ENCODE measurements around the gene SNRNP48. TPM values are rescaled to one million over a fixed set of nuclear protein-coding genes. Genes with fewer than 3 reads are reported as not detected.

SNRNP48 gene
- total and polyA plus RNA-seq, 2 experiments from 2014 or later: 7.6 to 14.6 TPM

DNA sequence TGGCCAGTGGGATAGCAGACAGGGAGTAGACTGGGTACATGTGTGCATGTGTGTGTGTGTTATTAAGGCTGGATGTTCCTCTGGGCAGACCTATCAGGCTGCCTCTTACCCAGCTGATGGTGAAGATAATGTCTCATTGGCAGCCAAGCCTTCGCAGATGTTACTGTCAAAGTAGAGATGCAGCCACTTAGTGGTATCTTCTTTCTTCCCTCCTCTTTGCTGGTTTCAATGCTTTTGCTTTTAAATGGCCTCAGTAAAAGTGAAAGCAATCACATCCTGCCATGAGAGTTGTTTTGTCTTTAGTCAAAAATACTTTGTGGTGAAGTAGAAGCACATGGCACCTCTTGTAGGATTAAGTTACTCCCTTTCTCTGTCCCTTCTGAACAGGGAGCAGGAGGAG lies 57.5 kb downstream of the SNRNP48 start:
- Histone ChIP-seq H4K20me1 (ENCODE audit: insufficient read depth, poor library complexity, severe bottlenecking) (no peaks in the 10 kb centered on the region), H3K27me3 (no peaks in the 10 kb centered on the region), H3K4me1 (ENCODE audit: insufficient read depth) (no peaks in the 10 kb centered on the region), H3K4me2 (no peak overlapping the region), H3K9me2 (replicated peaks; ENCODE audit: insufficient read depth) (no peaks in the 10 kb centered on the region), H3K27ac (no peak overlapping the region), H3K4me3 (no peak overlapping the region), H3K79me2 (no peaks in the 10 kb centered on the region), H3K9me3 (ENCODE audit: low read depth) (no peaks in the 10 kb centered on the region), H3K36me3 (replicated peaks; ENCODE audit: insufficient read depth, low read depth) (no peaks in the 10 kb centered on the region), H2AFZ (no peak overlapping the region)
- 78% methylated on average over 1 of the region's 1 CpG for WGBS (ENCODE audit: low lambda C conversion rate, missing lambda C conversion rate)
- TF ChIP-seq EZH2 (IDR thresholded peaks at IDR 0.05; ENCODE audit: borderline replicate concordance): no peak
- TF ChIP-seq, protein P1, sequence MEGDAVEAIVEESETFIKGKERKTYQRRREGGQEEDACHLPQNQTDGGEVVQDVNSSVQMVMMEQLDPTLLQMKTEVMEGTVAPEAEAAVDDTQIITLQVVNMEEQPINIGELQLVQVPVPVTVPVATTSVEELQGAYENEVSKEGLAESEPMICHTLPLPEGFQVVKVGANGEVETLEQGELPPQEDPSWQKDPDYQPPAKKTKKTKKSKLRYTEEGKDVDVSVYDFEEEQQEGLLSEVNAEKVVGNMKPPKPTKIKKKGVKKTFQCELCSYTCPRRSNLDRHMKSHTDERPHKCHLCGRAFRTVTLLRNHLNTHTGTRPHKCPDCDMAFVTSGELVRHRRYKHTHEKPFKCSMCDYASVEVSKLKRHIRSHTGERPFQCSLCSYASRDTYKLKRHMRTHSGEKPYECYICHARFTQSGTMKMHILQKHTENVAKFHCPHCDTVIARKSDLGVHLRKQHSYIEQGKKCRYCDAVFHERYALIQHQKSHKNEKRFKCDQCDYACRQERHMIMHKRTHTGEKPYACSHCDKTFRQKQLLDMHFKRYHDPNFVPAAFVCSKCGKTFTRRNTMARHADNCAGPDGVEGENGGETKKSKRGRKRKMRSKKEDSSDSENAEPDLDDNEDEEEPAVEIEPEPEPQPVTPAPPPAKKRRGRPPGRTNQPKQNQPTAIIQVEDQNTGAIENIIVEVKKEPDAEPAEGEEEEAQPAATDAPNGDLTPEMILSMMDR (IDR thresholded peaks at IDR 0.05; ENCODE audit: poor library complexity): no peak
- TF ChIP-seq EZH2phosphoT487 (IDR thresholded peaks at IDR 0.05; ENCODE audit: low read depth, severe bottlenecking, unreplicated experiment): no peak
- DNase-seq (ENCODE audit: low spot score): no peak

DNA sequence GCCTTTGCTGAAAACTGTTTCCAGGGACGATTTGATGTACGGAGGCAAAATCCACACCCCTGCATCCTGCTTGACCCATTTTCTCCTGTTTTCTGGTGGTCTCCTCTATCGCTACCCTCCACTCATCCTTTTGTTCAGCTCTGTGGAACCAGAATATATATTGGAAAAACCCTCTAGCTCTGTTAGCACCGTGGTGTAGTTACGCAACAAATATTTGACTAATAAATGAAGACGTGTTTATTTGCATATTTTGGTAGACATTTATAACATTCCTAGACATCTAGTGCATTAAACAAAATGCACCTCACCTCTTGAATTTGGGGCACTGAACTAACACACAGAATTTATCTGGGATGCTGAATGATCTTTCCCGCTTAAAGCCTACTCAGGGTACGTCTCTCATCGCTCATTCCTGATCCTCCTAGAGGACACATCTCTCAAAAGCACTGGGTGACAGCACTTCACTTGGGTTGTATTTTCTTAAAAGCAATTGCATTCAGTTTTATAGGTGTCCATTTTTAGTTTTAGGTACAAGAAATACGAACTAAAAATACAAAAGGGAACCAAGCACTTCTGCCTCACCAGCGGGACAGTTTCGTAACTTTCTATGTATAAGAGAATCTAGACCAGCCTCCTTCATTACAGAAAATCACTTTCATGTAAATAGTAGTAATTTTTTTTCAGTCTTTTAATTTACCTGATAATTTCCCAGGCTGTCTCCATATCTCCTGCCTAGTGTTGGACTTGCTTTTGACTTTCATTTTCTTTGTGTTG lies 59.2 kb downstream of the SNRNP48 start:
- no peaks in the 10 kb centered on the region for H3K79me2 ChIP-seq
- no peaks in the 10 kb centered on the region for H3K9me2 ChIP-seq (replicated peaks; ENCODE audit: insufficient read depth)
- H3K4me2 ChIP-seq: no peak overlapping the region
- no peaks in the 10 kb centered on the region for H3K9me3 ChIP-seq (ENCODE audit: low read depth)
- H4K20me1 ChIP-seq (ENCODE audit: insufficient read depth, poor library complexity, severe bottlenecking): no peaks in the 10 kb centered on the region
- no peak overlapping the region for H3K4me3 ChIP-seq
- no peaks in the 10 kb centered on the region for H3K4me1 ChIP-seq (ENCODE audit: insufficient read depth)
- no peaks in the 10 kb centered on the region for H3K36me3 ChIP-seq (replicated peaks; ENCODE audit: insufficient read depth, low read depth)
- no peaks in the 10 kb centered on the region for H3K27me3 ChIP-seq
- H3K27ac ChIP-seq: no peak overlapping the region
- TF ChIP-seq EZH2 (IDR thresholded peaks at IDR 0.05; ENCODE audit: borderline replicate concordance): no peak
- TF ChIP-seq, protein P1 (IDR thresholded peaks at IDR 0.05; ENCODE audit: poor library complexity): no peak
- DNase-seq (ENCODE audit: low spot score): no peak
- 90% methylated on average over 12 of the region's 12 CpGs for WGBS (ENCODE audit: low lambda C conversion rate, missing lambda C conversion rate)
- no peak overlapping the region for H2AFZ ChIP-seq

DNA sequence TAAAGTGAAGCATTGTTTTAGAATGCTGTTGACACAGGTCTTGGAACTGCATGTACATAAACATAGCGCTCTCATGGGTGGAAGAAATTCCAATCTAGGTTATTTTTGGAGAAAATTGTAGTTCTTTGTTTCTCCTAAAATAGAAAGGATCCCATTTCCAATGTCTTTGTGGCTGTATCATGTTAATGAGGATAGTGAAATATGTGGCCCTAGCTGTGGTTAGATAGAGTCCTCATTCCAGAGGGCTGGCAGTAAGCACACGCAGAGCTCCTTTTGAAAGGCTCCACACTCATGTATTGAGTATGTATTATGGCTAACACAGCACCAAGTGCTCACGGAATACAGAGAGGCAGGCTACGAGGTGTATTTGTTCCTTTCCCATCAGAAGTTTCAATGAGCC lies 60.9 kb downstream of the SNRNP48 start:
- H4K20me1 ChIP-seq (ENCODE audit: insufficient read depth, poor library complexity, severe bottlenecking): no peaks in the 10 kb centered on the region
- no peak for DNase-seq (ENCODE audit: low spot score)
- no peak overlapping the region for H3K27ac ChIP-seq
- H3K4me3 ChIP-seq: no peak overlapping the region
- H3K79me2 ChIP-seq: no peaks in the 10 kb centered on the region
- no peaks in the 10 kb centered on the region for H3K9me2 ChIP-seq (replicated peaks; ENCODE audit: insufficient read depth)
- H3K4me2 ChIP-seq: no peak overlapping the region
- no peak overlapping the region for H2AFZ ChIP-seq
- H3K4me1 ChIP-seq (ENCODE audit: insufficient read depth): no peaks in the 10 kb centered on the region
- no peak for TF ChIP-seq EZH2phosphoT487 (IDR thresholded peaks at IDR 0.05; ENCODE audit: low read depth, severe bottlenecking, unreplicated experiment)
- TF ChIP-seq, protein P1 (IDR thresholded peaks at IDR 0.05; ENCODE audit: poor library complexity): no peak
- no peak for TF ChIP-seq EZH2 (IDR thresholded peaks at IDR 0.05; ENCODE audit: borderline replicate concordance)
- no peaks in the 10 kb centered on the region for H3K36me3 ChIP-seq (replicated peaks; ENCODE audit: insufficient read depth, low read depth)
- 98% methylated on average over 4 of the region's 4 CpGs for WGBS (ENCODE audit: low lambda C conversion rate, missing lambda C conversion rate)
- no peaks in the 10 kb centered on the region for H3K27me3 ChIP-seq
- H3K9me3 ChIP-seq (ENCODE audit: low read depth): no peaks in the 10 kb centered on the region
